NB4 (cell line): ENCODE data around the gene ING4.
A peak's percentile ranks its signal among the peaks of the same experiment; 100 is the strongest.

Experiments used
- DNase-seq: peaks from one replicate; pipeline ENCODE4 v3.0.0; 2010; ENCODE audit warnings: low read depth
- H3K4me3 ChIP-seq: one replicate; pipeline ENCODE4 v1.5.1; 2011; ENCODE audit warnings: mild to moderate bottlenecking, low read depth, low read length, moderate library complexity
- CTCF ChIP-seq: IDR thresholded peaks from one replicate; pipeline ENCODE4 v1.5.1; 2012; ENCODE audit warnings: low read depth, low read length
- MAX ChIP-seq: IDR thresholded peaks from 2 replicates; pipeline ENCODE4 v1.6.1; 2011; ENCODE audit warnings: low read depth, low read length
- MYC ChIP-seq: IDR thresholded peaks from 2 replicates; pipeline ENCODE4 v1.6.1; 2011; ENCODE audit warnings: low read depth, low read length
- POLR2A ChIP-seq: IDR thresholded peaks from 2 replicates; pipeline ENCODE4 v1.6.1; 2011; ENCODE audit warnings: mild to moderate bottlenecking; ENCODE audit not compliant: insufficient read length; ENCODE audit errors: extremely low read depth

ING4 gene

DNA sequence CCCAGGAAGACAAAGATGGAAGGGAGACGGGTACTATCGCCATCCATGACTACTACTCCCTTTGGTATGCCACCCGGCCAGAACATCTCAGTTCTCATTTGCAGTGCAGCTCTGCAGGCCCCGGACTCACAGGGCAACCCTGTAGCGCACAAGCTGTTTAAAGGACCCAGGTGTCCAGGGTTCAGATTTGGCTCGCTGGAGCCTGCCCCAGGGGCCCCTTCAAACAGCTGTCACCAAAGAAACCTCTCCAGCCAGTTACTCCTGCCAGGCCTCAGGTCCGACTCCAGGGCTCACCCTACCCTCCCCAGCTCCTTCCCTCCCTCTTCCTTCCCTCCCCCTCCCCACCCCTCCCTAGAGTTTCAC is 50.3 kb downstream of the ING4 start:
- peak overlapping the region; percentile 25 for H3K4me3 ChIP-seq
- peak; percentile 9 for TF ChIP-seq POLR2A
- no peak for TF ChIP-seq MAX
- no peak for DNase-seq

- DNase-seq: no peak
- peak overlapping the region; percentile 25 for H3K4me3 ChIP-seq
- TF ChIP-seq MYC (no peak), CTCF (no peak), POLR2A (no peak), MAX (no peak)
These were observed 50.7 kb downstream of the ING4 start for GRCh38 chr12:6612247-6612646.

- no peak overlapping the region for H3K4me3 ChIP-seq
- DNase-seq: peak; percentile 52
- TF ChIP-seq MYC (no peak), POLR2A (no peak), CTCF (no peak), MAX (no peak)
These were observed 54.2 kb downstream of the ING4 start for GRCh38 chr12:6608592-6609281.

DNA sequence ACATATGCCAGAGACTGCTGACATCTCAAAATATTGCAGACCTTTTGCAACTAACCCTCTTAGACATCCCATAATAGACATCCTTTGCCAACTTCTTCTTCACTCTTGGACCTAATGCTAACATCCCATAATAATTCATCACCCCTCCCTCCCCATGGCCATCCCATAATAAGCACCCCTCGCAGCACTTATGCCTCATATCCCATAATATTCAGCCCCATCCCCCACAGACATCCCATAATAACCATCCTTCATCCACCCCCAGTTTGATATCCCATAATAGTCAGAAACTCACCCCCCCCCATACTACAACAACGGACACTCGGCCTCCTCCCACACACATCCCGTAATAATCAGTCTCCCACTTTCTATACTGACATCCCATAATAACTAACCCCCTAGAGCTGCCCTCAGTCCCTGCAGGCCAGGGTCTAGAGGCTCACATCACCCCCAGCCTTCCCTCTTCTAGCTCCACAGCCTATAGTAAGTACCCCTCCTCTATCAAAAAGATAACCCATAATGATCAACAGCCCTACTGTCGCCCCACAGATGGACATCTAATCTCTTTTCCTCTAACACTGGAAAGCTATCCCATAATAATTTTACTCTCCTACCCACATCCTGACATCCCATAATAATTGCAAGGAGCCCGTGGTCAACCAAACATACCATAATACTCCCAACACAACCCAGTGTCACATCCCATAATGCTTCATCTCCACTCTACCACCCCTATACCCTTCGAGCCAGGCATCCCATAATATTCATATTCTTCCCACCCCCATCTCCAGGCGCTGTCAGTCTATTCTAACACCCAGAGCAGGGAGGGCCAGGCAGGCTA is 54.9 kb downstream of the ING4 start:
- TF ChIP-seq CTCF (no peak), MYC (peak; percentile 7; the same call in 1 of the 2 replicates), MAX (no peak)
- no peak overlapping the region for H3K4me3 ChIP-seq
- DNase-seq: peak; percentile 92

DNA sequence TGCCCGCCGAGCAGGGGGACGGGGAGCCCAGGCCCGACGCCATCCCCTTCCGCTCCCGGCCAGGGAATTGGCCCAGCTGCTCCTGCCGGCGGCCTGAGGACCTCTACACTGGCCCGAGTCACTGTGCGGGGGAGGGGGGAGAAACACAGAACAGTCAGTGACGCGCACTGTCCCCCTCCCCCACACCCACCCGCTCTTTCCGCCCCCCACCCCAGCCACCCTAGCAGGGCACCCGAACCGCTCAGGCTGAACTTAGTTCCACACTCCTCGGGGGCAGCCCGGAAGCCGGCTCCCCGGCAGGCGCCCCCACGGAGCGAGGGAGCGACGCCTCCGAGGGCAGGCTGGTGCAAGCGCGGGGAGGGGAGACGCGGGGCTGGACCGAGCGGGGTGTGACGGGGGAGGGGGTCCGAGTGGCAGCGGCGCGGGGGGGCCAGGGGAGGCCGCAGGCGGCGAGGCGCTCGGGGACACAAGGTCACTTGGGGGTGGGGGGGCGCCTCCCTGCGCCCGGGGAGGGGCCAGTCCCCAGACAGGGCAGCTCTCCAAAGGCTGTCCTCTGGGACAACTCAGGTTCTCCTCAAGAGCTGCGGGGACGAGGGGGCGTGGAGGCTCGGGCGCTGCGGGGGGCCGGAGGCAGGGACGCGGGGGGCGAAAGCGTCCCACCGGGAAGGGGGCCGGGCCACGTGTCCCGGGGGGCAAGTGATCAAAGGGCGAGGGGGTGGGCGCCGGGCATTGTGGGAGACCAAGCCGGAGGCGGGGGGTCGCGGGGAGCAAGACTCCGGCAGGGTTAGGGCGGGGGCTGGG is 56.4 kb downstream of the ING4 start:
- peak overlapping the region; percentile 93 for H3K4me3 ChIP-seq
- DNase-seq: peak; percentile 78
- TF ChIP-seq MAX (0 out of 2 replicates have a peak, but pooled peaks have one; percentile 19), POLR2A (no peak)

- peak; percentile 13; the same call in 1 of the 2 replicates for TF ChIP-seq MAX
- TF ChIP-seq MYC: no peak
- peak overlapping the region; percentile 93 for H3K4me3 ChIP-seq
- DNase-seq: peak; percentile 36
These were observed 57.2 kb downstream of the ING4 start for GRCh38 chr12:6605421-6606330.
